SK-N-SH treated with all-trans-retinoic acid at 6 μM for 48 hours (cell line): ENCODE data around the gene LRBA.
A peak's percentile ranks its signal among the peaks of the same experiment; 100 is the strongest.

ENCODE experiments used
- ATAC-seq: fragments of 200-7000 bp; cut with Tn5 transposase; 3 replicates; pipeline ENCODE4 v1.9.1; 2020; ENCODE audit warnings: mild to moderate bottlenecking, moderate library complexity
- ARNTL ChIP-seq: fragments of 450-650 bp; formaldehyde crosslinking; IDR thresholded peaks from 2 replicates; pipeline ENCODE4 v1.5.0; 2020; ENCODE audit warnings: low read depth, mild to moderate bottlenecking, moderate library complexity, borderline replicate concordance
- BACH2 ChIP-seq: fragments of 250-450 bp; sonication (Bioruptor Pico); IDR thresholded peaks from 2 replicates; pipeline ENCODE4 v1.9.0; 2021; ENCODE audit warnings: mild to moderate bottlenecking, borderline replicate concordance
- CREB5 ChIP-seq: fragments of 250-450 bp; sonication (Bioruptor Pico); IDR thresholded peaks from 2 replicates; pipeline ENCODE4 v1.5.1; 2020; ENCODE audit warnings: low read depth, mild to moderate bottlenecking, moderate library complexity
- CSDC2 ChIP-seq: fragments of 250-450 bp; sonication (Bioruptor Pico); IDR thresholded peaks from 2 replicates; pipeline ENCODE4 v1.5.0; 2020; ENCODE audit warnings: mild to moderate bottlenecking, moderate library complexity
- ESRRG ChIP-seq: fragments of 250-450 bp; sonication (Bioruptor Pico); IDR thresholded peaks from 2 replicates; pipeline ENCODE4 v1.6.1; 2021; ENCODE audit warnings: mild to moderate bottlenecking
- GLIS3 ChIP-seq: fragments of 250-450 bp; sonication (Bioruptor Pico); IDR thresholded peaks from 2 replicates; pipeline ENCODE4 v1.5.0; 2020; ENCODE audit warnings: mild to moderate bottlenecking, moderate library complexity
- ISL1 ChIP-seq: fragments of 250-450 bp; sonication (Bioruptor Pico); IDR thresholded peaks from 2 replicates; pipeline ENCODE4 v2.1.2; 2022; ENCODE audit warnings: mild to moderate bottlenecking, moderate library complexity
- OSR1 ChIP-seq: fragments of 250-450 bp; sonication (Bioruptor Pico); IDR thresholded peaks from 2 replicates; pipeline ENCODE4 v1.8.0; 2022; ENCODE audit warnings: moderate library complexity, mild to moderate bottlenecking, inconsistent platforms
- RARB ChIP-seq: fragments of 250-450 bp; sonication (Bioruptor Pico); IDR thresholded peaks from 2 replicates; pipeline ENCODE4 v1.8.0; 2021; ENCODE audit warnings: mild to moderate bottlenecking, moderate library complexity
- SNAI2 ChIP-seq: fragments of 250-450 bp; sonication (Bioruptor Pico); IDR thresholded peaks from 2 replicates; pipeline ENCODE4 v1.5.0; 2020; ENCODE audit warnings: mild to moderate bottlenecking, moderate library complexity
- TCF4 ChIP-seq: fragments of 250-450 bp; sonication (Bioruptor Pico); IDR thresholded peaks from 2 replicates; pipeline ENCODE4 v1.8.0; 2021; ENCODE audit warnings: mild to moderate bottlenecking, moderate library complexity, borderline replicate concordance
- TOX ChIP-seq: fragments of 250-450 bp; sonication (Bioruptor Pico); IDR thresholded peaks from 2 replicates; pipeline ENCODE4 v1.8.0; 2021; ENCODE audit warnings: mild to moderate bottlenecking, moderate library complexity, borderline replicate concordance
- TSHZ2 ChIP-seq: fragments of 250-450 bp; sonication (Bioruptor Pico); IDR thresholded peaks from 2 replicates; pipeline ENCODE4 v1.5.0; 2020; ENCODE audit warnings: mild to moderate bottlenecking, moderate library complexity
- ZC3H10 ChIP-seq: fragments of 250-450 bp; sonication (Bioruptor Pico); IDR thresholded peaks from 2 replicates; pipeline ENCODE4 v1.5.1; 2021; ENCODE audit warnings: mild to moderate bottlenecking, moderate library complexity
- ZFP3 ChIP-seq: fragments of 250-450 bp; sonication (Bioruptor Pico); IDR thresholded peaks from 2 replicates; pipeline ENCODE4 v1.5.0; 2020; ENCODE audit warnings: mild to moderate bottlenecking, moderate library complexity
- ZFP30 ChIP-seq: fragments of 450-650 bp; formaldehyde crosslinking; IDR thresholded peaks from 2 replicates; pipeline ENCODE4 v1.5.0; 2022; ENCODE audit warnings: mild to moderate bottlenecking, moderate library complexity
- ZNF565 ChIP-seq: fragments of 450-650 bp; formaldehyde crosslinking; conservative IDR thresholded peaks from 2 replicates; pipeline ENCODE4 v1.5.0; 2020; ENCODE audit warnings: low read depth, mild to moderate bottlenecking, moderate library complexity
- ZNF70 ChIP-seq: fragments of 450-650 bp; formaldehyde crosslinking; IDR thresholded peaks from 2 replicates; pipeline ENCODE4 v1.5.0; 2020; ENCODE audit warnings: mild to moderate bottlenecking, moderate library complexity
- ZNF8 ChIP-seq: fragments of 450-650 bp; formaldehyde crosslinking; IDR thresholded peaks from 2 replicates; pipeline ENCODE4 v1.5.0; 2020; ENCODE audit warnings: mild to moderate bottlenecking, moderate library complexity

LRBA gene

GRCh38 chr4:150681063-150681462 is 334.0 kb downstream of the LRBA start:
- ATAC-seq, result no peak; the same call in 2 of the 3 replicates

GRCh38 chr4:150680651-150681050 is 334.4 kb downstream of the LRBA start:
- ATAC-seq, result no peak; the same call in 2 of the 3 replicates
- TF ChIP-seq OSR1 (CRISPR knock-in tag) (no peak), ZNF565 (CRISPR knock-in tag) (no peak), ZFP30 (no peak), ZC3H10 (no peak), CREB5 (no peak), ZFP3 (no peak), ISL1 (CRISPR knock-in tag) (peak; percentile 74)

More at GRCh38 chr4:150681063-150681462, 334.0 kb downstream of the LRBA start:
- TF ChIP-seq ZC3H10, result no peak
- TF ChIP-seq CSDC2 (CRISPR knock-in tag), result no peak
- no peak for TF ChIP-seq SNAI2 (CRISPR knock-in tag)
- TF ChIP-seq ISL1 (CRISPR knock-in tag), result peak; percentile 58
- TF ChIP-seq TCF4, result no peak
- TF ChIP-seq, all 23 proteins: peak for 1

DNA sequence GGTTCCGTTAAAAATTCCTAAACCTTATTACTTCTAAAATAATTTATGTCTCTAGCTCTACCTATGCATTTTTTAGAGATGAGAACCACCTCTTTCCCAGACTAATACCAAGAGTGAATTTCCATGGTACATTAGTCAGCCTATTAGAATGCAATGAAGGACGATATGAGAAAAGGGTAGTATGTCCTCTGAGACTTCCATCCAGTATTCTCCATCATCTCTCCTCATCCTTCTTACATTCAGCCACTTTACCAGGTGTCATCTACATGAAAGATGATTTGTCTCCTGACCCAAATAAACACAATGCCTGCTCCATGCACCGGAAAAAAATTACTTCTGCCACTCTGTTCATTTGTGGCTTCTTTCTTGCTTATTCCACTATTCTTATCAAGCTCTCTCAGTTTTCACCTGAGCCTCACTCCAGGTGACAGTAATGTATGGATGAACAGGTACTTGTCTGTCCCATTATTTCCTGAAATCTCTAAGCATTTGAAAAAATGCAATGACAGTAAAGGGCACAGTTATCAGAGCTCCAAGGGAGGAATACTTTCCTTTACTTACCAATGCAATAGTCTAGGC is 335.2 kb downstream of the LRBA start:
- ATAC-seq, result peak; percentile 89
- TF ChIP-seq ISL1 (CRISPR knock-in tag) (peak; percentile 78), CREB5 (0 out of 2 replicates have a peak, but pooled peaks have one; percentile 49), BACH2 (CRISPR knock-in tag) (no peak), ZNF70 (CRISPR knock-in tag) (no peak), TOX (CRISPR knock-in tag) (no peak), SNAI2 (CRISPR knock-in tag) (no peak), ARNTL (CRISPR knock-in tag) (no peak), TSHZ2 (CRISPR knock-in tag) (no peak)

DNA sequence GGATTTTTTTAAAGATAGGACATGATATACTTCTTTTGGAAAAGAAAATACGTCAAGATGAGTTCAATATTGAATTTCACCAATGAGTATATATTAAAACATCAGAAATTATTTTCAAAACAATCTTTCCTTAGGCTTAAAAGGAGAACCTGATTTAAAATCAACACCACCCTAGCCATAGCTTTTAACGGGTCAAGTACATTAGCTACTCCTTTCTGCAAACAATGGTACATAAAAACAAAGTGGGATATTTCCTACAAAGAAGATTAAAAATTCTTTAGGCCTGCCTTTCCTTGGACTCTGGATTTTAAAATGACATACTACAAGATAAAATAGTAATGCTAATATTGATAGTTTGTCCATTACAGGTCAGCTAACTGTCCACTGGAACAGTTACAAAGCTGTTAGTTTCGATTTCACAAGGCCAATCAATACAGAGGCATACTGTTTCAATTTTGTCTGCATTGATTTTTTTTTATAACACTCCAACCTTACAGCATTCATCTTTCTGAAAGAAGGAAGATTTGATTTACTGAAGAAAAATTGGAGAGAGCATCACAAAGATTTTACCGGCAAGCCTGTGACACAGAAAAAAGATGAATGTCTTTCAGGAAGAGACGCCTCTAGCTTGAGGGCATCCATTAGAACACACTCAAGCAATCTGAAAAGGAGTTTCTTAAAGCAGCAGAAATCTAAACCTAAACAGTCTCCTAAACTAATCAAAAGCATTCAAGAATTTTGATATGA is 335.9 kb downstream of the LRBA start:
- TF ChIP-seq CSDC2 (CRISPR knock-in tag), result no peak
- no peak for TF ChIP-seq ZC3H10
- TF ChIP-seq TSHZ2 (CRISPR knock-in tag), result no peak
- ATAC-seq, result peak; percentile 81

DNA sequence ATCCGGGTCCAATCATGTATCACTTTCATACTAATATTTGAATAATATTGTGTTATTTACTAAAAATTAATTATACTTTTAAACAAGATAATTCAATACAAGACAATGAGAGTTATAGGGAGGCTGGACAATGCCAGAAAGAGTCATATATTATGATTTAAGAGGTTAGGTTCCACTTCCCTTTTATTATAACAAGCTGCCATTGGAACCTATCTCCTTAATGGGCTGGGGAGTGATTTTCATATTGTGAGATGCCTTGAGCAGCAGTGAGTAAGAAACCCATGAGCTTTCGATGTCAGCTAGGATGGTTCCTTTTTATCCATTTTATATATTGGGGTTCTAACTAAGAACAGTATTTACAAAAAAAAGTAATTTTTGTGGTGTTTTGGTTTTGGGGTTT is 341.3 kb downstream of the LRBA start:
- no peak for ATAC-seq
- no peak for TF ChIP-seq GLIS3
- TF ChIP-seq ESRRG (CRISPR knock-in tag), result no peak
- TF ChIP-seq ZNF70 (CRISPR knock-in tag), result no peak
- TF ChIP-seq OSR1 (CRISPR knock-in tag), result no peak
- TF ChIP-seq SNAI2 (CRISPR knock-in tag), result no peak
- no peak for TF ChIP-seq ISL1 (CRISPR knock-in tag)
- TF ChIP-seq ZC3H10, result no peak
- no peak for TF ChIP-seq ZNF565 (CRISPR knock-in tag)
- no peak for TF ChIP-seq TSHZ2 (CRISPR knock-in tag)
- no peak for TF ChIP-seq RARB (CRISPR knock-in tag)
- TF ChIP-seq BACH2 (CRISPR knock-in tag), result no peak
- no peak for TF ChIP-seq ZFP3
- TF ChIP-seq TCF4, result no peak
- no peak for TF ChIP-seq TOX (CRISPR knock-in tag)
- no peak for TF ChIP-seq ZFP30
- no peak for TF ChIP-seq ZNF8 (CRISPR knock-in tag)
- TF ChIP-seq CREB5, result no peak
